ENCODE results near the gene MVD.

- TF ChIP-seq GATA2 (IDR thresholded peaks at IDR 0.05; ENCODE audit: low read depth, low read length) (no peak), GATA3 (IDR thresholded peaks at IDR 0.05; ENCODE audit: low read depth, low read length) (no peak)
These were observed 43.8 kb downstream of the MVD start for GRCh38 chr16:88618956-88619667.
